ENCODE data around the gene POU6F1. TPM values are rescaled to one million over a fixed set of nuclear protein-coding genes. Genes with fewer than 3 reads are reported as not detected.

The POU6F1 gene, protein sequence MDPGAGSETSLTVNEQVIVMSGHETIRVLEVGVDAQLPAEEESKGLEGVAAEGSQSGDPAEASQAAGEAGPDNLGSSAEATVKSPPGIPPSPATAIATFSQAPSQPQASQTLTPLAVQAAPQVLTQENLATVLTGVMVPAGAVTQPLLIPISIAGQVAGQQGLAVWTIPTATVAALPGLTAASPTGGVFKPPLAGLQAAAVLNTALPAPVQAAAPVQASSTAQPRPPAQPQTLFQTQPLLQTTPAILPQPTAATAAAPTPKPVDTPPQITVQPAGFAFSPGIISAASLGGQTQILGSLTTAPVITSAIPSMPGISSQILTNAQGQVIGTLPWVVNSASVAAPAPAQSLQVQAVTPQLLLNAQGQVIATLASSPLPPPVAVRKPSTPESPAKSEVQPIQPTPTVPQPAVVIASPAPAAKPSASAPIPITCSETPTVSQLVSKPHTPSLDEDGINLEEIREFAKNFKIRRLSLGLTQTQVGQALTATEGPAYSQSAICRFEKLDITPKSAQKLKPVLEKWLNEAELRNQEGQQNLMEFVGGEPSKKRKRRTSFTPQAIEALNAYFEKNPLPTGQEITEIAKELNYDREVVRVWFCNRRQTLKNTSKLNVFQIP
- 1 to 10 TPM; 5.7 to 6.6 (median 6.0) TPM for total RNA-seq
- total RNA-seq (2013): 5.4 TPM

DNA sequence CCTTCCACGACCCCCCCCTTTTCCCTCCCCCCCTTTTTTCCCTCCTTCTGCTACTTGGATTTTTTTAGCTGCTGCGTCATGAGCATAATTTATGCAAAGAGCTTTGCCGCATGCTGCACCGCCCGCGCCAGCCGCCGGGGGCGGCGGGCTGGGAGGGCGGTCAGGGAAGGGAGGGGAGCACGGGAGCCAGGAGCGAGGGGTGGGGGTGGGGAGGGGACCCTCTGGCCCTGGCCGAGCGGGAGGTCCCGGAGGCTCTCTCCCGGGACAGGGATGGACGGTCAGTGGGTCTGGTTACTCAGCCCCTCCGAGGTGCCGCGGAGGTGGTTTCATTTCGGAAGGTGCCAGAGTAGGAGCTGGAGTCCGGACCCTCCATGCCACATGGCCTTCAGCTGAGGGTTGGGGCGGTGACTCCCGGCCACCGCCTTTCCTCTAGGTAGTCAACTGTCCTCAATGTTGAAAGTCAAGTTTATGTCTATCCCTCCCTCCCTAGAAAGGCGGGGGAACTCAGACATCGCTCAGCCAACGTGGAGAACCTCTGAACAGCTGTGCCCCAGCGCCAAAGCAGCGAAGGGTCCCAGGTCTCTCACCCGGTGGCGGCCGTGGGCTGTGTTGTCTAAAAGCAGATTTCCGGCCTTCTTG is at the start of gene POU6F1:
Gene POU6F1, minus strand, starts transcription at position 95 of the 639 bp plus-strand sequence. CDS start 11,226 bp downstream, outside the sequence.
- DNase-seq (peak; percentile 63 to 88), ATAC-seq (peak; percentile 82 to 87 (median 84))
- Mint-ChIP-seq H3K9me3 (no peaks in the 10 kb centered on the region), H3K27ac (peak within 1 kb of the TSS; percentile 84 to 89), H3K4me1 (peaks cover 6 to 7% of the 10 kb centered on the region in 2 donors), H3K27me3 (ENCODE audit: low read depth in 2 of 2) (peaks cover 0 to 3% of the 10 kb centered on the region in 2 donors), H3K36me3 (no peaks in the 10 kb centered on the region), H3K4me3 (peak within 1 kb of the TSS; percentile 91)
- Histone ChIP-seq H3K4me1 (ENCODE audit: control insufficient read depth, insufficient read depth, low read length) (peaks cover 15% of the 10 kb centered on the region), H3K27ac (ENCODE audit: low read length) (peak within 1 kb of the TSS; percentile 88), H3K4me3 (ENCODE audit: low read length) (peak within 1 kb of the TSS; percentile 92), H3K27me3 (ENCODE audit: control insufficient read depth, insufficient read depth, low read length) (no peaks in the 10 kb centered on the region), H3K36me3 (ENCODE audit: control insufficient read depth, insufficient read depth, low read length) (no peaks in the 10 kb centered on the region), H3K9me3 (ENCODE audit: control insufficient read depth, insufficient read depth, low read length) (no peaks in the 10 kb centered on the region)
- intact Hi-C loops (cut with micrococcal nuclease): loop anchor here (1.0 kb wide), 1 partner anchor 45 kb away; the partner anchor contains the start of gene TFCP2
- WGBS (ENCODE audit: insufficient coverage): under 1% methylated on average over 34 of the region's 35 CpGs
- TF ChIP-seq, protein P1, sequence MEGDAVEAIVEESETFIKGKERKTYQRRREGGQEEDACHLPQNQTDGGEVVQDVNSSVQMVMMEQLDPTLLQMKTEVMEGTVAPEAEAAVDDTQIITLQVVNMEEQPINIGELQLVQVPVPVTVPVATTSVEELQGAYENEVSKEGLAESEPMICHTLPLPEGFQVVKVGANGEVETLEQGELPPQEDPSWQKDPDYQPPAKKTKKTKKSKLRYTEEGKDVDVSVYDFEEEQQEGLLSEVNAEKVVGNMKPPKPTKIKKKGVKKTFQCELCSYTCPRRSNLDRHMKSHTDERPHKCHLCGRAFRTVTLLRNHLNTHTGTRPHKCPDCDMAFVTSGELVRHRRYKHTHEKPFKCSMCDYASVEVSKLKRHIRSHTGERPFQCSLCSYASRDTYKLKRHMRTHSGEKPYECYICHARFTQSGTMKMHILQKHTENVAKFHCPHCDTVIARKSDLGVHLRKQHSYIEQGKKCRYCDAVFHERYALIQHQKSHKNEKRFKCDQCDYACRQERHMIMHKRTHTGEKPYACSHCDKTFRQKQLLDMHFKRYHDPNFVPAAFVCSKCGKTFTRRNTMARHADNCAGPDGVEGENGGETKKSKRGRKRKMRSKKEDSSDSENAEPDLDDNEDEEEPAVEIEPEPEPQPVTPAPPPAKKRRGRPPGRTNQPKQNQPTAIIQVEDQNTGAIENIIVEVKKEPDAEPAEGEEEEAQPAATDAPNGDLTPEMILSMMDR (IDR thresholded peaks at IDR 0.05): peak; percentile 56

DNA sequence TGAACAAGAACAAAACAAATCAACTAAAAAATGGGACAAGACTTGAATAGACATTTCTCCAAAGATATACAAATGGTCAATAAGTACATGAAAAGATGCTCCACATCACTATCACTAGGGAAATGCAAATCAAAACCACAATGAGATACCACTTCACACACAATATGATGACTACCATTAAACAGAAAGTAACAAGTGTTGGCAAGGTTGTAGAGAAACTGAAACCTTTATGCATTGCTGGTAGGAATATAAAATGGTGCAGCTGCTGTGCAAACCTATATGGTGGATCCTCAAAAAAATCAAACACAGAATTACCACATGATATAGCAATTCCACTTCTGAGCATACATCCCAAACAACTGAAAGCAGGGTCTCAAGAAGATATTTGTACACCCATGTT is 47.2 kb upstream of the POU6F1 start:
- Histone ChIP-seq H3K27ac (ENCODE audit: low read length) (peak overlapping the region; percentile 59), H3K27me3 (ENCODE audit: control insufficient read depth, insufficient read depth, low read length) (no peaks in the 10 kb centered on the region), H3K4me3 (ENCODE audit: low read length) (no peak overlapping the region), H3K36me3 (ENCODE audit: control insufficient read depth, insufficient read depth, low read length) (no peaks in the 10 kb centered on the region), H3K4me1 (ENCODE audit: control insufficient read depth, insufficient read depth, low read length) (peaks cover 23% of the 10 kb centered on the region), H3K9me3 (ENCODE audit: control insufficient read depth, insufficient read depth, low read length) (no peaks in the 10 kb centered on the region)
- Mint-ChIP-seq H3K36me3 (no peaks in the 10 kb centered on the region), H3K27ac (peak overlapping the region; percentile 92 to 93), H3K4me3 (peak overlapping the region; percentile 86), H3K4me1 (peaks cover 28 to 41% of the 10 kb centered on the region in 2 donors), H3K27me3 (ENCODE audit: low read depth in 2 of 2) (no peaks in the 10 kb centered on the region), H3K9me3 (peaks cover 0 to 3% of the 10 kb centered on the region in 2 donors)
- peak; percentile 85 to 86 (median 85) for ATAC-seq
- TF ChIP-seq, protein P1 (IDR thresholded peaks at IDR 0.05): no peak
- intact Hi-C loops (cut with micrococcal nuclease): loop anchor here (5.0 kb wide), 3 partner anchors 47 to 77 kb away; no protein-coding TSS in a partner anchor
- peak in 1 of 2 donors; percentile 67 for DNase-seq

DNA sequence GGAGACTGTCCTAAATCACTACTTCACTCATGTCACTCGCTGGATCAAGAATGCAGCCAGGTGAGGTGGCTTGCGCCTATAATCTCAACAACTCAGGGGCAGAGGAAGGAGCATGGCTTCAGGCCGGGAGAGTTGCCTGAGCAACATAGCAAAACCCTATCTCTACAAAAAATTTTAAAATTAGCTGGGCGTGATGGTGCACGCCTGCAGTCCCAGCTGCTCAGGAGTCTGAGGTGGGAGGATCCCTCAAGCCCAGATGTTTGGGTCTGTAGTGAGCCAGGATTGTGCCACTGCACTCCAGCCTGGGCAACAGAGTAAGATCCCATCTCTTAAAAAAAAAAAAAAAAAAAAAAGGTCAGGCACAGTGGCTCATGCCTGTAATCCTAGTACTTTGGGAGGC is 46.4 kb upstream of the POU6F1 start:
- Mint-ChIP-seq H3K4me1 (peaks cover 26 to 38% of the 10 kb centered on the region in 2 donors), H3K4me3 (no peak overlapping the region), H3K27me3 (ENCODE audit: low read depth in 2 of 2) (no peaks in the 10 kb centered on the region), H3K36me3 (no peaks in the 10 kb centered on the region), H3K27ac (peak overlapping the region; percentile 92 to 93), H3K9me3 (peaks cover 0 to 3% of the 10 kb centered on the region in 2 donors)
- Histone ChIP-seq H3K27ac (ENCODE audit: low read length) (no peak overlapping the region), H3K4me1 (ENCODE audit: control insufficient read depth, insufficient read depth, low read length) (peaks cover 20% of the 10 kb centered on the region), H3K9me3 (ENCODE audit: control insufficient read depth, insufficient read depth, low read length) (no peaks in the 10 kb centered on the region), H3K4me3 (ENCODE audit: low read length) (no peak overlapping the region), H3K36me3 (ENCODE audit: control insufficient read depth, insufficient read depth, low read length) (no peaks in the 10 kb centered on the region), H3K27me3 (ENCODE audit: control insufficient read depth, insufficient read depth, low read length) (no peaks in the 10 kb centered on the region)
- ATAC-seq (no peak), DNase-seq (no peak)
- 99% methylated on average over 5 of the region's 5 CpGs for WGBS (ENCODE audit: insufficient coverage)
- intact Hi-C loops (cut with micrococcal nuclease): no loop called here
- TF ChIP-seq, protein P1 (IDR thresholded peaks at IDR 0.05): no peak
